Measurements from ENCODE around the gene TBRG4. TPM values are rescaled to one million over a fixed set of nuclear protein-coding genes. Genes with fewer than 3 reads are reported as not detected.
A peak's percentile ranks its signal among the peaks of the same experiment; 100 is the strongest.
"Not testable (repeated sequence)": the region's sequence is repeated elsewhere in the genome, so short reads cannot be mapped to it uniquely, and the experiment has no call there.

TBRG4 gene
- total and polyA plus RNA-seq, 4 donors, result 14.4 to 41.8 (median 38.2) TPM

- no peaks in the 10 kb centered on the region for H3K27me3 ChIP-seq (ENCODE audit: control insufficient read depth in 1 of 2, insufficient read depth in 2 of 2, low read length in 1 of 2)
- no peaks in the 10 kb centered on the region for H3K4me1 ChIP-seq (ENCODE audit: control insufficient read depth in 1 of 2, insufficient read depth in 2 of 2, low read length in 2 of 2)
- intact Hi-C loops (cut with DNase I), result loop anchor here in 1 of 2 donors (10.0 kb wide), 1 partner anchor 133 kb away; no protein-coding TSS in a partner anchor
- ATAC-seq (ENCODE audit: low FRiP score) (no peak), DNase-seq (no peak)
- WGBS, 2 donors, result 77 to 84% methylated on average over 4 of the region's 4 CpGs
- no peaks in the 10 kb centered on the region for H3K9me3 ChIP-seq (ENCODE audit: control insufficient read depth, low read length)
- no peak overlapping the region for H3K4me3 ChIP-seq (ENCODE audit: low read length in 2 of 2)
- H3K36me3 ChIP-seq (ENCODE audit: control insufficient read depth in 1 of 2, insufficient read depth in 2 of 2, low read length in 1 of 2), result no peaks in the 10 kb centered on the region
- no peak overlapping the region for H3K27ac ChIP-seq (ENCODE audit: low read depth in 1 of 2, low read length in 2 of 2)
Observed at GRCh38 chr7:45117582-45117981, 6.1 kb upstream of the TBRG4 start.

GRCh38 chr7:45116048-45116447 lies 4.6 kb upstream of the TBRG4 start:
- Histone ChIP-seq H3K4me3 (ENCODE audit: low read length in 2 of 2) (no peak overlapping the region), H3K9me3 (ENCODE audit: control insufficient read depth, low read length) (no peaks in the 10 kb centered on the region), H3K36me3 (ENCODE audit: control insufficient read depth in 1 of 2, insufficient read depth in 2 of 2, low read length in 1 of 2) (no peaks in the 10 kb centered on the region), H3K27ac (ENCODE audit: low read depth in 1 of 2, low read length in 2 of 2) (no peak overlapping the region), H3K4me1 (ENCODE audit: control insufficient read depth in 1 of 2, insufficient read depth in 2 of 2, low read length in 2 of 2) (no peaks in the 10 kb centered on the region), H3K27me3 (ENCODE audit: control insufficient read depth in 1 of 2, insufficient read depth in 2 of 2, low read length in 1 of 2) (no peaks in the 10 kb centered on the region)
- intact Hi-C loops (cut with DNase I), result loop anchor here in 1 of 2 donors (10.0 kb wide), 1 partner anchor 131 kb away; no protein-coding TSS in a partner anchor
- ATAC-seq (ENCODE audit: low FRiP score) (no peak), DNase-seq (no peak)
- WGBS, 2 donors, result 71 to 85% methylated on average over 1 of the region's 1 CpG

- no peaks in the 10 kb centered on the region for H3K4me1 ChIP-seq (ENCODE audit: control insufficient read depth in 1 of 2, insufficient read depth in 2 of 2, low read length in 2 of 2)
- no peak overlapping the region for H3K27ac ChIP-seq (ENCODE audit: low read depth in 1 of 2, low read length in 2 of 2)
- H3K9me3 ChIP-seq (ENCODE audit: control insufficient read depth, low read length), result no peaks in the 10 kb centered on the region
- ATAC-seq (ENCODE audit: low FRiP score), result no peak
- H3K4me3 ChIP-seq (ENCODE audit: low read length in 2 of 2), result no peak overlapping the region
- DNase-seq, result no peak
- H3K27me3 ChIP-seq (ENCODE audit: control insufficient read depth in 1 of 2, insufficient read depth in 2 of 2, low read length in 1 of 2), result no peaks in the 10 kb centered on the region
- no peaks in the 10 kb centered on the region for H3K36me3 ChIP-seq (ENCODE audit: control insufficient read depth in 1 of 2, insufficient read depth in 2 of 2, low read length in 1 of 2)
- intact Hi-C loops (cut with DNase I), result loop anchor here in 1 of 2 donors (10.0 kb wide), 1 partner anchor 130 kb away; no protein-coding TSS in a partner anchor
Observed at GRCh38 chr7:45114926-45115325, 3.4 kb upstream of the TBRG4 start.

- intact Hi-C loops (cut with DNase I), result loop anchor here in 1 of 2 donors (10.0 kb wide), 1 partner anchor 129 kb away; no protein-coding TSS in a partner anchor
- ATAC-seq (ENCODE audit: low FRiP score); H3K4me1 ChIP-seq (ENCODE audit: control insufficient read depth in 1 of 2, insufficient read depth in 2 of 2, low read length in 2 of 2): not testable (repeated sequence)
Observed at GRCh38 chr7:45114257-45114656, 2.8 kb upstream of the TBRG4 start.

DNA sequence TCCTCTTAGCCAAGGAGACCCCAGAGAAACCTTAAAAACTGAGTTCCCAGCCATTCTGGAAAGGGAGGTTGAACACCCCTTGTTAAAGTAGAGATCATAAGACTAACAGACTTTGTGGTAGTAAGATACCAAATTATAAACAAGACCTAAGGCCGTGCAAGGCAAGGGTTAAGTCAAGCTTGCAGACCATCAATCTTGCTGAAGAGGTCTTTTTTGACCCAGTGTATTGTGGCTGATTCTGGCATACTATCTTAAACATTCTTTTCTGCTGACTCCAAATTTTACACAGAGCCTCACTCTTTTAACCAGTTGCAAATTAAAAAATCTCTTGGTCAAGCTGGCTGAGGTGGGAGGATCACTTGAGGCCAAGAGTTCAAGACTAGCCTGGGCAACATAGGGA lies 1.2 kb upstream of the TBRG4 start:
- DNase-seq (no peak), ATAC-seq (ENCODE audit: low FRiP score) (no peak)
- intact Hi-C loops (cut with DNase I), result loop anchor here in 1 of 2 donors (10.0 kb wide), 1 partner anchor 128 kb away; no protein-coding TSS in a partner anchor
- Histone ChIP-seq H3K27ac (ENCODE audit: low read depth in 1 of 2, low read length in 2 of 2) (no peak overlapping the region), H3K27me3 (ENCODE audit: control insufficient read depth in 1 of 2, insufficient read depth in 2 of 2, low read length in 1 of 2) (no peaks in the 10 kb centered on the region), H3K4me1 (ENCODE audit: control insufficient read depth in 1 of 2, insufficient read depth in 2 of 2, low read length in 2 of 2) (no peaks in the 10 kb centered on the region), H3K4me3 (ENCODE audit: low read length in 2 of 2) (no peak overlapping the region), H3K9me3 (ENCODE audit: control insufficient read depth, low read length) (no peaks in the 10 kb centered on the region), H3K36me3 (ENCODE audit: control insufficient read depth in 1 of 2, insufficient read depth in 2 of 2, low read length in 1 of 2) (peaks cover 3 to 5% of the 10 kb centered on the region in 2 donors)
- WGBS, 2 donors, result 37 to 46% methylated on average over 1 of the region's 1 CpG

More at GRCh38 chr7:45114257-45114656, 2.8 kb upstream of the TBRG4 start:
- H3K27me3 ChIP-seq (ENCODE audit: control insufficient read depth in 1 of 2, insufficient read depth in 2 of 2, low read length in 1 of 2); H3K27ac ChIP-seq (ENCODE audit: low read depth in 1 of 2, low read length in 2 of 2); H3K4me3 ChIP-seq (ENCODE audit: low read length in 2 of 2); DNase-seq; H3K36me3 ChIP-seq (ENCODE audit: control insufficient read depth in 1 of 2, insufficient read depth in 2 of 2, low read length in 1 of 2); H3K9me3 ChIP-seq (ENCODE audit: control insufficient read depth, low read length): not testable (repeated sequence)
- 69 to 86% methylated on average over 1 of the region's 1 CpG for WGBS, 2 donors

DNA sequence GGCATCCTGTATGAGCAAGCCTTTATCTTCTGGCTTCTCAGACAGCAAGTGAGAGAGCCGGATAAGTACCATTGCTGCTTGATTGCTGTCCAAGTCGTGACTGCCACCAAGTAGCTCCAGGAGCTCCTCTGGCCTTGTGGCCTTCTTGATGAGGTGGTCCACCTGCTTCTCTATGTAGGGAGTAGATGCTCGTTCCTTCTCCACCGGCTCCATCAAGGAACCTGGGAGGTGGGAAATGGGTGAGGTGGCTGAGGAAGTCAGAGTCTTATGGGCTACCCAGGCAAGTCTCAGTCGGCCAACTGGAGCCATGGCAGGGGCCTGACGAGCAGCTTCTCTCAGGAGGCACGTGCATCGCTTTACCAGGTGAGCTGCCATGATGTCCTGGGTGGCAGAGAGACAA lies 2.6 kb downstream of the TBRG4 start:
- WGBS, 2 donors, result 75 to 87% methylated on average over 8 of the region's 8 CpGs
- Histone ChIP-seq H3K27me3 (ENCODE audit: control insufficient read depth in 1 of 2, insufficient read depth in 2 of 2, low read length in 1 of 2) (no peaks in the 10 kb centered on the region), H3K4me3 (ENCODE audit: low read length in 2 of 2) (no peak overlapping the region), H3K9me3 (ENCODE audit: control insufficient read depth, low read length) (no peaks in the 10 kb centered on the region), H3K27ac (ENCODE audit: low read depth in 1 of 2, low read length in 2 of 2) (no peak overlapping the region), H3K4me1 (ENCODE audit: control insufficient read depth in 1 of 2, insufficient read depth in 2 of 2, low read length in 2 of 2) (no peaks in the 10 kb centered on the region), H3K36me3 (ENCODE audit: control insufficient read depth in 1 of 2, insufficient read depth in 2 of 2, low read length in 1 of 2) (peaks cover 6 to 13% of the 10 kb centered on the region in 2 donors)
- ATAC-seq (ENCODE audit: low FRiP score) (no peak), DNase-seq (no peak)
- intact Hi-C loops (cut with DNase I), result no loop called here

DNA sequence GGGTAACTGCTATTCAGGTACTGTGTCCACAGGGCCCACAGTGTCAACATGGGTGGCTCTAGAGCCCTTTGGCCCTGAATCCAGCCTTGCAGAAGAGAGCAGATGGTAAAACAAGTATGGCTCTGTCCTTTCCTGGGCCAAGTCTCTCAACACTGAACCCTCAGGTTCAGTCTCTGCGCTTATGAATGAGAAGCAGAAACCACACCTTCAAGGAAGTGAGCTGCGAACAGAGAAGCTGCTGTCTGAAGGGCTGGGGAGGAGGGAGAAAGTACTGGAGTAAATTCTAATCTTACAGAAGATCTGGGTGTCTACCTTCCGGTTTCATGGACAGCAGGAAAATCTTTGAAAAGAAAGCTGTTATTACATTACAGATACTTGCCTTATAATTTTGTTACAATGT lies 4.1 kb downstream of the TBRG4 start:
- ATAC-seq (ENCODE audit: low FRiP score) (no peak), DNase-seq (no peak)
- Histone ChIP-seq H3K4me3 (ENCODE audit: low read length in 2 of 2) (no peak overlapping the region), H3K4me1 (ENCODE audit: control insufficient read depth in 1 of 2, insufficient read depth in 2 of 2, low read length in 2 of 2) (no peaks in the 10 kb centered on the region), H3K27me3 (ENCODE audit: control insufficient read depth in 1 of 2, insufficient read depth in 2 of 2, low read length in 1 of 2) (no peaks in the 10 kb centered on the region), H3K9me3 (ENCODE audit: control insufficient read depth, low read length) (no peaks in the 10 kb centered on the region), H3K36me3 (ENCODE audit: control insufficient read depth in 1 of 2, insufficient read depth in 2 of 2, low read length in 1 of 2) (peaks cover 6 to 16% of the 10 kb centered on the region in 2 donors), H3K27ac (ENCODE audit: low read depth in 1 of 2, low read length in 2 of 2) (no peak overlapping the region)
- intact Hi-C loops (cut with DNase I), result no loop called here
- WGBS, 2 donors, result 81 to 84% methylated on average over 3 of the region's 3 CpGs

- Histone ChIP-seq H3K4me1 (ENCODE audit: control insufficient read depth in 1 of 2, insufficient read depth in 2 of 2, low read length in 2 of 2) (no peaks in the 10 kb centered on the region), H3K27ac (ENCODE audit: low read depth in 1 of 2, low read length in 2 of 2) (no peak overlapping the region), H3K9me3 (ENCODE audit: control insufficient read depth, low read length) (no peaks in the 10 kb centered on the region), H3K27me3 (ENCODE audit: control insufficient read depth in 1 of 2, insufficient read depth in 2 of 2, low read length in 1 of 2) (no peaks in the 10 kb centered on the region), H3K4me3 (ENCODE audit: low read length in 2 of 2) (no peak overlapping the region), H3K36me3 (ENCODE audit: control insufficient read depth in 1 of 2, insufficient read depth in 2 of 2, low read length in 1 of 2) (peaks cover 6 to 16% of the 10 kb centered on the region in 2 donors)
- intact Hi-C loops (cut with DNase I), result no loop called here
- DNase-seq (no peak), ATAC-seq (ENCODE audit: low FRiP score) (no peak)
- 78 to 84% methylated on average over 8 of the region's 8 CpGs for WGBS, 2 donors
Observed at GRCh38 chr7:45106820-45107219, 4.7 kb downstream of the TBRG4 start.

GRCh38 chr7:45105588-45106188 lies 5.8 kb downstream of the TBRG4 start:
- ATAC-seq (ENCODE audit: low FRiP score) (no peak), DNase-seq (peak; percentile 37 to 47)
- no peaks in the 10 kb centered on the region for H3K4me1 ChIP-seq (ENCODE audit: control insufficient read depth in 1 of 2, insufficient read depth in 2 of 2, low read length in 2 of 2)

More at GRCh38 chr7:45105588-45106188, 5.8 kb downstream of the TBRG4 start:
- WGBS, 2 donors, result 88 to 90% methylated on average over 8 of the region's 8 CpGs
- Histone ChIP-seq H3K27me3 (ENCODE audit: control insufficient read depth in 1 of 2, insufficient read depth in 2 of 2, low read length in 1 of 2) (no peaks in the 10 kb centered on the region), H3K9me3 (ENCODE audit: control insufficient read depth, low read length) (no peaks in the 10 kb centered on the region), H3K36me3 (ENCODE audit: control insufficient read depth in 1 of 2, insufficient read depth in 2 of 2, low read length in 1 of 2) (peaks cover 6 to 20% of the 10 kb centered on the region in 2 donors), H3K27ac (ENCODE audit: low read depth in 1 of 2, low read length in 2 of 2) (no peak overlapping the region), H3K4me3 (ENCODE audit: low read length in 2 of 2) (no peak overlapping the region)
- intact Hi-C loops (cut with DNase I), result no loop called here

All from aorta (tissue), 5 donors.